SKM-1 (cell line): ENCODE results near the gene LARGE2.

Experiments used
- DNase-seq: peaks from one replicate; lab custom pipeline; 2025; ENCODE audit not compliant: unreplicated experiment; lab: John Stamatoyannopoulos, UW

LARGE2 gene

GRCh38 chr11:45928535-45929215 is 6.2 kb downstream of the LARGE2 start:
- DNase-seq: no peak

GRCh38 chr11:45929486-45930030 is 7.1 kb downstream of the LARGE2 start:
- no peak for DNase-seq

GRCh38 chr11:45930031-45930794 is 7.8 kb downstream of the LARGE2 start:
- no peak for DNase-seq

GRCh38 chr11:45930951-45931570 is 8.6 kb downstream of the LARGE2 start:
- no peak for DNase-seq

- DNase-seq: no peak
These were observed 9.3 kb downstream of the LARGE2 start for GRCh38 chr11:45931739-45932138.

- DNase-seq: no peak
These were observed 9.8 kb downstream of the LARGE2 start for GRCh38 chr11:45932217-45932616.

- no peak for DNase-seq
These were observed 10.8 kb downstream of the LARGE2 start for GRCh38 chr11:45933131-45933831.

GRCh38 chr11:45933846-45934579 is 11.6 kb downstream of the LARGE2 start:
- no peak for DNase-seq

- no peak for DNase-seq
These were observed 12.3 kb downstream of the LARGE2 start for GRCh38 chr11:45934580-45935318.

GRCh38 chr11:45935349-45936064 is 13.1 kb downstream of the LARGE2 start:
- DNase-seq: no peak

- no peak for DNase-seq
These were observed 14.1 kb downstream of the LARGE2 start for GRCh38 chr11:45936511-45937054.

- no peak for DNase-seq
These were observed 15.5 kb downstream of the LARGE2 start for GRCh38 chr11:45937916-45938315.

GRCh38 chr11:45939836-45940235 is 17.4 kb downstream of the LARGE2 start:
- no peak for DNase-seq

- no peak for DNase-seq
These were observed 18.8 kb downstream of the LARGE2 start for GRCh38 chr11:45941285-45941684.

- no peak for DNase-seq
These were observed 19.9 kb downstream of the LARGE2 start for GRCh38 chr11:45942381-45942780.

GRCh38 chr11:45945397-45945999 is 23.0 kb downstream of the LARGE2 start:
- no peak for DNase-seq

GRCh38 chr11:45947885-45948284 is 25.4 kb downstream of the LARGE2 start:
- no peak for DNase-seq

GRCh38 chr11:45948356-45948755 is 25.9 kb downstream of the LARGE2 start:
- DNase-seq: no peak
